OCI-LY3 (cell line): ENCODE results near the gene PTPRM.

Experiments
- H2AFZ ChIP-seq: fragments of 200-600, 300-600 bp; shearing (Covaris generic); 2 replicates; pipeline ENCODE4 v1.6.0; 2014; ENCODE audit warnings: antibody characterized with exemption, low read depth, low read length
- H3K27ac ChIP-seq: fragments of 200-600, 300-600 bp; sonication (generic); 2 replicates; pipeline ENCODE4 v1.5.1; 2014; ENCODE audit warnings: mild to moderate bottlenecking, low read length, moderate library complexity, mixed read lengths
- H3K27me3 ChIP-seq: fragments of 200-600, 300-600 bp; sonication (generic); 2 replicates; pipeline ENCODE4 v1.6.1; 2014; ENCODE audit warnings: low read depth, low read length, mixed read lengths
- H3K36me3 ChIP-seq: fragments of 200-600, 300-600 bp; sonication (generic); replicated peaks from 2 replicates; pipeline ENCODE3; 2014; ENCODE audit warnings: low read depth, low read length, mixed read lengths
- H3K4me1 ChIP-seq: fragments of 300-600, 200-600 bp; sonication (generic); 2 replicates; pipeline ENCODE4 v1.6.1; 2014; ENCODE audit warnings: low read length, mixed read lengths
- H3K4me2 ChIP-seq: fragments of 200-600, 300-600 bp; sonication (generic); 2 replicates; pipeline ENCODE4 v1.6.1; 2014; ENCODE audit warnings: low read length, mixed read lengths
- H3K4me3 ChIP-seq: fragments of 300-600, 200-600 bp; sonication (generic); 2 replicates; pipeline ENCODE4 v1.5.1; 2014; ENCODE audit warnings: antibody characterized with exemption, mild to moderate bottlenecking, low read length, moderate library complexity
- H3K79me2 ChIP-seq: fragments of 300-600, 200-600 bp; shearing (Covaris generic); 2 replicates; pipeline ENCODE4 v1.6.1; 2014; ENCODE audit warnings: mild to moderate bottlenecking, low read length, mixed read lengths
- H3K9ac ChIP-seq: fragments of 300-600, 200-600 bp; shearing (Covaris generic); 2 replicates; pipeline ENCODE4 v1.6.0; 2014; ENCODE audit warnings: mild to moderate bottlenecking, low read length, moderate library complexity
- H3K9me3 ChIP-seq: fragments of 200-600, 300-600 bp; shearing (Covaris generic); 2 replicates; pipeline ENCODE4 v1.6.1; 2014; ENCODE audit warnings: low read length, mixed read lengths; ENCODE audit not compliant: insufficient read depth
- H4K20me1 ChIP-seq: fragments of 200-600, 300-600 bp; sonication (generic); 2 replicates; pipeline ENCODE4 v1.6.1; 2016; ENCODE audit warnings: low read length, mixed read lengths; ENCODE audit not compliant: insufficient read depth
- CTCF ChIP-seq: fragments of 200-600, 300-600 bp; sonication (generic); IDR thresholded peaks from 2 replicates; pipeline ENCODE4 v1.5.1; 2014; ENCODE audit warnings: antibody characterized with exemption, low read length, low read depth
- EZH2phosphoT487 ChIP-seq: fragments of 200-600 bp; shearing (Covaris generic); IDR thresholded peaks from 2 replicates; pipeline ENCODE4 v1.6.1; 2018; ENCODE audit warnings: antibody characterized with exemption, mixed run types, low read depth

Gene PTPRM

GRCh38 chr18:7937268-7937667 lies 370.2 kb downstream of the PTPRM start:
- H2AFZ ChIP-seq = no peak overlapping the region
- H3K36me3 ChIP-seq = no peaks in the 10 kb centered on the region
- H3K79me2 ChIP-seq = no peaks in the 10 kb centered on the region
- H4K20me1 ChIP-seq = no peaks in the 10 kb centered on the region
- no peak for TF ChIP-seq CTCF
- H3K4me3 ChIP-seq = no peak overlapping the region
- no peaks in the 10 kb centered on the region for H3K4me1 ChIP-seq
- H3K4me2 ChIP-seq = no peak overlapping the region
- no peaks in the 10 kb centered on the region for H3K27me3 ChIP-seq
- no peak overlapping the region for H3K27ac ChIP-seq
- H3K9ac ChIP-seq = no peak overlapping the region
- no peaks in the 10 kb centered on the region for H3K9me3 ChIP-seq

- TF ChIP-seq EZH2phosphoT487 (no peak), CTCF (no peak)
- no peaks in the 10 kb centered on the region for H3K27me3 ChIP-seq
- no peaks in the 10 kb centered on the region for H3K4me1 ChIP-seq
- H3K36me3 ChIP-seq = no peaks in the 10 kb centered on the region
- no peaks in the 10 kb centered on the region for H4K20me1 ChIP-seq
- no peak overlapping the region for H3K27ac ChIP-seq
- no peak overlapping the region for H2AFZ ChIP-seq
- no peak overlapping the region for H3K9ac ChIP-seq
- H3K4me2 ChIP-seq = no peak overlapping the region
- no peaks in the 10 kb centered on the region for H3K9me3 ChIP-seq
- no peak overlapping the region for H3K4me3 ChIP-seq
- no peaks in the 10 kb centered on the region for H3K79me2 ChIP-seq
Observed at GRCh38 chr18:7939521-7939920, 372.4 kb downstream of the PTPRM start.

- Histone ChIP-seq H4K20me1 (no peaks in the 10 kb centered on the region), H3K4me1 (no peaks in the 10 kb centered on the region), H3K36me3 (no peaks in the 10 kb centered on the region), H3K4me2 (no peak overlapping the region), H3K4me3 (no peak overlapping the region), H3K9ac (no peak overlapping the region), H3K27ac (no peak overlapping the region), H3K9me3 (no peaks in the 10 kb centered on the region), H2AFZ (no peak overlapping the region), H3K27me3 (no peaks in the 10 kb centered on the region), H3K79me2 (no peaks in the 10 kb centered on the region)
- TF ChIP-seq EZH2phosphoT487 (no peak), CTCF (no peak)
Observed at GRCh38 chr18:7940379-7940778, 373.3 kb downstream of the PTPRM start.

- Histone ChIP-seq H2AFZ (no peak overlapping the region), H3K4me3 (no peak overlapping the region), H3K4me1 (no peaks in the 10 kb centered on the region), H4K20me1 (no peaks in the 10 kb centered on the region), H3K36me3 (no peaks in the 10 kb centered on the region), H3K9me3 (no peaks in the 10 kb centered on the region), H3K9ac (no peak overlapping the region), H3K79me2 (no peaks in the 10 kb centered on the region), H3K27ac (no peak overlapping the region), H3K4me2 (no peak overlapping the region), H3K27me3 (no peaks in the 10 kb centered on the region)
- TF ChIP-seq EZH2phosphoT487 (no peak), CTCF (no peak)
Observed at GRCh38 chr18:7940971-7941370, 373.9 kb downstream of the PTPRM start.
